Urinary bladder (tissue), 4 donors: Measurements from ENCODE around the gene CFAP99. TPM values are rescaled to one million over a fixed set of nuclear protein-coding genes. Genes with fewer than 3 reads are reported as not detected.

ENCODE experiments used
- DNase-seq: peaks from one replicate; pipeline ENCODE4 v3.0.0-alpha.2; 2015; ENCODE audit errors: extremely low spot score
- H3K27ac ChIP-seq: one replicate; pipeline ENCODE4 v1.5.1; 2013; ENCODE audit warnings: low read depth, mild to moderate bottlenecking, moderate library complexity
- H3K36me3 ChIP-seq: one replicate; pipeline ENCODE4 v1.6.1; 2013; ENCODE audit warnings: mild to moderate bottlenecking, moderate library complexity; ENCODE audit not compliant: insufficient read depth
- H3K4me1 ChIP-seq: one replicate; pipeline ENCODE4 v1.6.1; 2013; ENCODE audit warnings: mild to moderate bottlenecking, moderate library complexity; ENCODE audit not compliant: insufficient read depth
- H3K4me3 ChIP-seq: one replicate; pipeline ENCODE4 v1.5.1; 2013; ENCODE audit warnings: low read depth, low read length
- WGBS: extraction: QIAGEN DNeasy Blood & Tissue Kit; methylation state at CpG from one replicate; pipeline ENCODE4 v1.1.7; 2013; 5-methylcytosine and 5-hydroxymethylcytosine counted together
- polyA plus RNA-seq: library from polyadenylated mRNA; stranded (reverse); fragments of 200-250 nt; gene quantifications from one replicate; pipeline ENCODE4 v1.2.3, GENCODE V29; 2013
- total RNA-seq: library from RNA; depleted of rRNA; stranded (reverse); fragments of >200 nt; gene quantifications from one replicate; pipeline ENCODE4 v1.2.3, GENCODE V29; 2014
- donor health status: healthy with polysubstance abuse.
- donor health status: healthy.

Gene CFAP99
- total and polyA plus RNA-seq, 2 donors, result 0.06 TPM; not detected in 1

GRCh38 chr4:2384245-2384644 is 34.5 kb upstream of the CFAP99 start:
- Histone ChIP-seq H3K4me1 (no peaks in the 10 kb centered on the region), H3K27ac (no peak overlapping the region), H3K4me3 (no peak overlapping the region), H3K36me3 (no peaks in the 10 kb centered on the region)
- WGBS, result 67% methylated on average over 6 of the region's 6 CpGs
- DNase-seq, result no peak

GRCh38 chr4:2385516-2385915 is 33.2 kb upstream of the CFAP99 start:
- Histone ChIP-seq H3K4me3 (no peak overlapping the region), H3K36me3 (no peaks in the 10 kb centered on the region), H3K4me1 (no peaks in the 10 kb centered on the region), H3K27ac (no peak overlapping the region)
- WGBS, result 87% methylated on average over 8 of the region's 8 CpGs
- DNase-seq, result no peak

GRCh38 chr4:2386717-2387116 is 32.0 kb upstream of the CFAP99 start:
- WGBS, result 87% methylated on average over 19 of the region's 19 CpGs
- no peaks in the 10 kb centered on the region for H3K4me1 ChIP-seq

GRCh38 chr4:2387218-2387617 is 31.5 kb upstream of the CFAP99 start:
- Histone ChIP-seq H3K27ac (no peak overlapping the region), H3K4me3 (no peak overlapping the region), H3K4me1 (no peaks in the 10 kb centered on the region), H3K36me3 (no peaks in the 10 kb centered on the region)
- DNase-seq, result no peak
- 91% methylated on average over 17 of the region's 17 CpGs for WGBS

More at GRCh38 chr4:2386717-2387116, 32.0 kb upstream of the CFAP99 start:
- DNase-seq, result no peak
- H3K4me3 ChIP-seq, result no peak overlapping the region
- no peaks in the 10 kb centered on the region for H3K36me3 ChIP-seq
- no peak overlapping the region for H3K27ac ChIP-seq

- no peaks in the 10 kb centered on the region for H3K4me1 ChIP-seq
- H3K27ac ChIP-seq, result no peak overlapping the region
- WGBS, result 90% methylated on average over 12 of the region's 12 CpGs
- DNase-seq, result no peak
- no peaks in the 10 kb centered on the region for H3K36me3 ChIP-seq
- H3K4me3 ChIP-seq, result no peak overlapping the region
Observed at GRCh38 chr4:2387829-2388228, 30.9 kb upstream of the CFAP99 start.

- Histone ChIP-seq H3K4me3 (no peak overlapping the region), H3K27ac (no peak overlapping the region), H3K4me1 (no peaks in the 10 kb centered on the region), H3K36me3 (no peaks in the 10 kb centered on the region)
- DNase-seq, result no peak
- 35% methylated on average over 9 of the region's 9 CpGs for WGBS
Observed at GRCh38 chr4:2388429-2389182, 30.1 kb upstream of the CFAP99 start.

- Histone ChIP-seq H3K36me3 (no peaks in the 10 kb centered on the region), H3K27ac (no peak overlapping the region), H3K4me1 (no peaks in the 10 kb centered on the region), H3K4me3 (no peak overlapping the region)
- no peak for DNase-seq
- 75% methylated on average over 9 of the region's 9 CpGs for WGBS
Observed at GRCh38 chr4:2389691-2390090, 29.1 kb upstream of the CFAP99 start.

- 67% methylated on average over 9 of the region's 9 CpGs for WGBS
- H3K27ac ChIP-seq, result no peak overlapping the region
- no peaks in the 10 kb centered on the region for H3K4me1 ChIP-seq
- H3K4me3 ChIP-seq, result no peak overlapping the region
- DNase-seq, result no peak
- H3K36me3 ChIP-seq, result no peaks in the 10 kb centered on the region
Observed at GRCh38 chr4:2390146-2390545, 28.6 kb upstream of the CFAP99 start.

GRCh38 chr4:2390784-2391421 is 27.9 kb upstream of the CFAP99 start:
- no peak for DNase-seq
- Histone ChIP-seq H3K36me3 (no peaks in the 10 kb centered on the region), H3K4me3 (no peak overlapping the region), H3K4me1 (no peaks in the 10 kb centered on the region), H3K27ac (no peak overlapping the region)
- 38% methylated on average over 20 of the region's 20 CpGs for WGBS

- no peak for DNase-seq
- Histone ChIP-seq H3K4me1 (no peaks in the 10 kb centered on the region), H3K27ac (no peak overlapping the region), H3K36me3 (no peaks in the 10 kb centered on the region), H3K4me3 (no peak overlapping the region)
- WGBS, result 21% methylated on average over 28 of the region's 28 CpGs
Observed at GRCh38 chr4:2393353-2394270, 25.1 kb upstream of the CFAP99 start.

GRCh38 chr4:2394528-2394927 is 24.2 kb upstream of the CFAP99 start:
- Histone ChIP-seq H3K27ac (no peak overlapping the region), H3K4me1 (no peaks in the 10 kb centered on the region), H3K4me3 (no peak overlapping the region), H3K36me3 (no peaks in the 10 kb centered on the region)
- no peak for DNase-seq
- WGBS, result 94% methylated on average over 17 of the region's 17 CpGs

- WGBS, result 89% methylated on average over 9 of the region's 9 CpGs
- no peak for DNase-seq
- no peaks in the 10 kb centered on the region for H3K4me1 ChIP-seq
- no peak overlapping the region for H3K4me3 ChIP-seq
- no peaks in the 10 kb centered on the region for H3K36me3 ChIP-seq
- H3K27ac ChIP-seq, result no peak overlapping the region
Observed at GRCh38 chr4:2395038-2395437, 23.7 kb upstream of the CFAP99 start.

- H3K27ac ChIP-seq, result no peak overlapping the region
- H3K4me3 ChIP-seq, result no peak overlapping the region
- H3K4me1 ChIP-seq, result no peaks in the 10 kb centered on the region
- 85% methylated on average over 9 of the region's 9 CpGs for WGBS
- H3K36me3 ChIP-seq, result no peaks in the 10 kb centered on the region
- no peak for DNase-seq
Observed at GRCh38 chr4:2395584-2395983, 23.2 kb upstream of the CFAP99 start.
